ENCODE data around the gene CHRNA7.
"Not testable (repeated sequence)": the region's sequence is repeated elsewhere in the genome, so short reads cannot be mapped to it uniquely, and the experiment has no call there.

The CHRNA7 gene

DNA sequence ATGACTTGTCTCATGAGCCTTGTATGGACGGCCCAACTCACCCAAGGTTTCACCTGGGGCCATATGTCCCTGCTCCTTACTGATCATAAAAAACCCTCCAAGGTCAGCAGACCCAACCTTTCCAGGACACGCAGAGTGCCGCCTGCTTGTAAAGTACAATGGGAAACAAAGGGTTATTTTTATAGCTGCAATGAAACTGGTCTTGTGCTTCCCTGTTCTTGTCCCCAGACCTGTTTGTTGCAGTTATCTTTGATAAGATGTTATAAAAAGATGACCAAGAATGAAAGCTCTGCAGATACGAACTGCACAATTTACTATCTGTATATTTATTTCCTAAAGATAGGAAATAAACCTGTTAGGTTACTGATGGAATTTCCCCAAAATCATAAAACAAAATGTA, 136.0 kb downstream of the CHRNA7 start:
- not testable (repeated sequence) for DNase-seq (ENCODE audit: extremely low read depth in 1 of 2, low read depth in 1 of 2)

DNA sequence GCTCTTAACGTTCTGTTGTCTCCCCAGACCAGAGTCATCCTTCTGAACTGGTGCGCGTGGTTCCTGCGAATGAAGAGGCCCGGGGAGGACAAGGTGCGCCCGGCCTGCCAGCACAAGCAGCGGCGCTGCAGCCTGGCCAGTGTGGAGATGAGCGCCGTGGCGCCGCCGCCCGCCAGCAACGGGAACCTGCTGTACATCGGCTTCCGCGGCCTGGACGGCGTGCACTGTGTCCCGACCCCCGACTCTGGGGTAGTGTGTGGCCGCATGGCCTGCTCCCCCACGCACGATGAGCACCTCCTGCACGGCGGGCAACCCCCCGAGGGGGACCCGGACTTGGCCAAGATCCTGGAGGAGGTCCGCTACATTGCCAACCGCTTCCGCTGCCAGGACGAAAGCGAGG, 137.6 kb downstream of the CHRNA7 start:
- DNase-seq (ENCODE audit: extremely low read depth in 1 of 2, low read depth in 1 of 2), result not testable (repeated sequence)

- not testable (repeated sequence) for DNase-seq (ENCODE audit: extremely low read depth in 1 of 2, low read depth in 1 of 2)
These were observed 150.3 kb downstream of the CHRNA7 start for GRCh38 chr15:32180579-32180978.

DNA sequence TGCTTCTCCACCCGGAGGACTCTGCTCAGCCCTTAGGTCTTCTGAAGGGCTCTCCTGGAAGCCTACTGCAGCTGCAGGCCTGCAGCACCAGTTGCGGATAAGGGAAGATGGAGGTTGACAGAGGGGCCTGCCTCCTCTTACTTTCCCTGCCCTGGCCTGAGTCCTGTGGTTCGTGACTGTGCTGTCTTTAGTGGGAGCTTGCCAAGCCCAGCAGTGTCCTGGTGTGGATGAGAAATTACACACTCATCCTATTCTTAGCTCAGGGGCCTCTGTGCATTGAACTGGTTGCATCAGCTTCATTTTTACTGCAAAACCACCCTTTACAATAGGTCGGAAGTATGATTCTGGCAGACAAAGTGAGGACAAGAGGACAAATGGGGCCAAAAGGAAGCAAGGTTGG, 163.5 kb downstream of the CHRNA7 start:
- DNase-seq (ENCODE audit: extremely low read depth in 1 of 2, low read depth in 1 of 2), result not testable (repeated sequence)

DNA sequence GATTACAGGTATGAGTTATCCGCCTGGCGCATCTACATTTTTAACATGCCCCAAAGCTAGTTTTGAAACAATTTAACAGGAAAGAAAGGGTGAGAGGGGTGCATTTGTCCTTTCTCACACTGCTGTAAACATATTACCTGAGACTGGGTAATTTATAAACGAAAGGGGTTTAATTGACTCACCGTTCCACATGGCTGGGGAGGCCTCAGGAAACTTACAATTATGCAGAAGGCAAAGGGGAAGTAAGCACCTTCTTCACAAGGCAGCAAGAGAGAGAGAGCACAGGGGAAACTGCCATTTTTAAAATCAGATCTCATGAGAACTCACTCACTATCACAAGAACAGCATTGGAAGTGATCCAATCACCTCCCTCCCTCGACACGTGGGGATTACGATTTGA, 165.9 kb downstream of the CHRNA7 start:
- not testable (repeated sequence) for DNase-seq (ENCODE audit: extremely low read depth in 1 of 2, low read depth in 1 of 2)

DNA sequence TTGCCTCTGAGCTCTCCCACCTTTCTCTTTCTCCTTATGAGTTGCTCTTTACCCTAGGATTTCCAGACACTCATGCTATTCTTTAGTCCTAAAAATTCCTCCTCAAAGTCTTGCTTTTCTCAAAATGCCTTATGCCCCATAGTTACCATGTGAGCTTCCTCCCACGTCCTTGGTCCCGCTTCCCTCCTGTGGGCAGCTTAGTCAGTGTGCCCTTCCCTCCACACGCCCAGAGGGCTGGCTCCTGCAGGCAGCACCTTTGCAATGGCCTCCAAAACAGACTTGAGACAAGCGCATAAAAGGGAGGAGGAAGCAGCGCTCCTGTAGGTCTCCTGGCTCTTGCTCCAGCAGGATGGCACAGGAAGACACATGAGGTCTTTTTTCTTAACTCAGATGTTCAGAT, 168.6 kb downstream of the CHRNA7 start:
- DNase-seq (ENCODE audit: extremely low read depth in 1 of 2, low read depth in 1 of 2), result not testable (repeated sequence)

- DNase-seq (ENCODE audit: extremely low read depth in 1 of 2, low read depth in 1 of 2), result not testable (repeated sequence)
These were observed 178.8 kb downstream of the CHRNA7 start for GRCh38 chr15:32209081-32209480.

- no peak for DNase-seq (ENCODE audit: extremely low read depth in 1 of 2, low read depth in 1 of 2)
These were observed 188.4 kb downstream of the CHRNA7 start for GRCh38 chr15:32218666-32219065.
